NB4 (cell line): Measurements from ENCODE around the gene GLDN.

ENCODE experiments used
- CTCF ChIP-seq: IDR thresholded peaks from one replicate; pipeline ENCODE4 v1.5.1; 2012; ENCODE audit warnings: low read depth, low read length
- POLR2A ChIP-seq: IDR thresholded peaks from 2 replicates; pipeline ENCODE4 v1.6.1; 2011; ENCODE audit warnings: mild to moderate bottlenecking; ENCODE audit not compliant: insufficient read length; ENCODE audit errors: extremely low read depth

DNA sequence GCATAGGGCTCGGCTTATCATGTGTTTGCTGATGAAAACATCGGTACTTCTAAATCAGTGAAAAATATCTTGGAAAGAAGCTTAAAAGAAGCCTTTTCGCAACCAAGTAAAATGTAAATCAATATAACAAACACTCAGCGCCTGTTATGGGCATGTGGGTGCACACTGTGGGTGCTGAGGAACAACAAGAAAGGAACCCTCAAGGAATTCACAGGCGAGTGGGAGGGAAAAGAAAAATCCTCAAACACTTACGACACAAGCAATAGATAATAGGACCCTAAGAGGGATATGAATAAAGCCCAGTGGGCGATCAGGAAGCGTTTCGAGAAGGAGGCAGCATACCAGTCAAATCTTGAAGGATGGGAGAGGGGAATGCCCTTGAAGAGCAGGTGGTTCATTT is 21.9 kb downstream of the GLDN start:
- TF ChIP-seq CTCF (no peak), POLR2A (no peak)
